Vagina (tissue), 2 donors: ENCODE results near the gene SGTA.

Source experiments
- CTCF ChIP-seq, 3 experiments: fragments of 450-650 bp in 2 of 3; fragments of 200-600 bp in 1 of 3; sonication (generic) in 1 of 3; IDR thresholded peaks; one replicate each; pipeline ENCODE4 v1.5.1; 2017 to 2019; ENCODE audit warnings: antibody characterized with exemption in 3 of 3, mild to moderate bottlenecking in 2 of 3, moderate library complexity in 2 of 3
- POLR2A ChIP-seq, 2 donors: fragments of 450-650 bp; IDR thresholded peaks; one replicate each; pipeline ENCODE4 v1.6.1; 2017; ENCODE audit warnings: antibody characterized with exemption in 2 of 2, mild to moderate bottlenecking in 2 of 2, moderate library complexity in 2 of 2
- POLR2AphosphoS5 ChIP-seq, 2 donors: sonication (generic); formaldehyde crosslinking; IDR thresholded peaks; one replicate each; pipeline ENCODE4 v1.9.0; 2017; ENCODE audit warnings: antibody characterized with exemption in 2 of 2, mild to moderate bottlenecking in 2 of 2, low read depth in 1 of 2; ENCODE audit not compliant: insufficient read depth in 1 of 2

GRCh38 chr19:2755811-2756210 is 27.3 kb downstream of the SGTA start:
- no peak for TF ChIP-seq POLR2A (IDR thresholded peaks at IDR 0.05)
- TF ChIP-seq CTCF (IDR thresholded peaks at IDR 0.05), result no peak
- no peak for TF ChIP-seq POLR2AphosphoS5 (IDR thresholded peaks at IDR 0.05; ENCODE audit: insufficient read depth in 1 of 2, low read depth in 1 of 2)
